ENCODE data around the gene LCN12.

LCN12 gene

GRCh38 chr9:136951541-136952320 lies at the start of gene LCN12:
TSS of gene LCN12 (plus strand) at chr9:136952273. CDS start at chr9:136952328, 55 bp downstream.
- no peak within 1 kb of the TSS for H3K4me3 Mint-ChIP-seq
- H3K27me3 Mint-ChIP-seq, result peaks cover 0 to 7% of the 10 kb centered on the region in 2 donors
- ATAC-seq (replicated peaks), result no peak
- no peak within 1 kb of the TSS for H3K27ac Mint-ChIP-seq
- H3K36me3 Mint-ChIP-seq, result peaks cover 0 to 4% of the 10 kb centered on the region in 2 donors
- H3K4me1 Mint-ChIP-seq, result peaks cover 6 to 19% of the 10 kb centered on the region in 2 donors
- no peak for DNase-seq
- peaks cover 4 to 5% of the 10 kb centered on the region in 2 donors for H3K9me3 Mint-ChIP-seq

- H3K4me3 Mint-ChIP-seq, result no peak overlapping the region
- H3K9me3 Mint-ChIP-seq, result peaks cover 9% of the 10 kb centered on the region in 2 donors
- DNase-seq, result no peak
- ATAC-seq (replicated peaks), result no peak
- peak overlapping the region; percentile 98 for H3K27ac Mint-ChIP-seq
- peaks cover 75 to 78% of the 10 kb centered on the region in 2 donors for H3K36me3 Mint-ChIP-seq
- H3K27me3 Mint-ChIP-seq, result no peaks in the 10 kb centered on the region
- H3K4me1 Mint-ChIP-seq, result peaks cover 41 to 76% of the 10 kb centered on the region in 2 donors
Observed at GRCh38 chr9:136903041-136903554, 49.0 kb upstream of the LCN12 start.

- peak overlapping the region; percentile 89 for H3K27ac Mint-ChIP-seq
- no peak overlapping the region for H3K4me3 Mint-ChIP-seq
Observed at GRCh38 chr9:136906266-136906665, 45.8 kb upstream of the LCN12 start.

GRCh38 chr9:136907011-136907914 lies 44.8 kb upstream of the LCN12 start:
- no peaks in the 10 kb centered on the region for H3K27me3 Mint-ChIP-seq
- ATAC-seq (replicated peaks), result no peak
- DNase-seq, result no peak
- H3K9me3 Mint-ChIP-seq, result peaks cover 9% of the 10 kb centered on the region in 2 donors
- H3K27ac Mint-ChIP-seq, result peak overlapping the region; percentile 89
- H3K4me1 Mint-ChIP-seq, result peaks cover 24 to 44% of the 10 kb centered on the region in 2 donors
- peaks cover 64 to 72% of the 10 kb centered on the region in 2 donors for H3K36me3 Mint-ChIP-seq
- H3K4me3 Mint-ChIP-seq, result no peak overlapping the region

More at GRCh38 chr9:136906266-136906665, 45.8 kb upstream of the LCN12 start:
- Mint-ChIP-seq H3K9me3 (peaks cover 9% of the 10 kb centered on the region in 2 donors), H3K4me1 (peaks cover 33 to 54% of the 10 kb centered on the region in 2 donors), H3K27me3 (no peaks in the 10 kb centered on the region), H3K36me3 (peaks cover 70 to 79% of the 10 kb centered on the region in 2 donors)
- peak; percentile 21 for DNase-seq
- ATAC-seq (replicated peaks), result no peak

- Mint-ChIP-seq H3K4me1 (peaks cover 16 to 26% of the 10 kb centered on the region in 2 donors), H3K27me3 (no peaks in the 10 kb centered on the region), H3K27ac (peak overlapping the region; percentile 22), H3K36me3 (peaks cover 49 to 60% of the 10 kb centered on the region in 2 donors), H3K4me3 (no peak overlapping the region), H3K9me3 (peaks cover 6 to 8% of the 10 kb centered on the region in 2 donors)
- no peak for ATAC-seq (replicated peaks)
- DNase-seq, result no peak
Observed at GRCh38 chr9:136910197-136910900, 41.7 kb upstream of the LCN12 start.

- Mint-ChIP-seq H3K4me3 (no peak overlapping the region), H3K27me3 (no peaks in the 10 kb centered on the region), H3K9me3 (peaks cover 5 to 8% of the 10 kb centered on the region in 2 donors), H3K27ac (peak overlapping the region; percentile 25), H3K36me3 (peaks cover 49 to 61% of the 10 kb centered on the region in 2 donors), H3K4me1 (peaks cover 16 to 21% of the 10 kb centered on the region in 2 donors)
- ATAC-seq (replicated peaks) (peak in 1 of 2 donors; percentile 59), DNase-seq (no peak)
Observed at GRCh38 chr9:136910901-136911245, 41.2 kb upstream of the LCN12 start.

GRCh38 chr9:136913701-136914438 lies 38.2 kb upstream of the LCN12 start:
- ATAC-seq (replicated peaks) (no peak), DNase-seq (no peak)
- peaks cover 8 to 9% of the 10 kb centered on the region in 2 donors for H3K4me1 Mint-ChIP-seq
- peaks cover 45 to 54% of the 10 kb centered on the region in 2 donors for H3K36me3 Mint-ChIP-seq
- no peak overlapping the region for H3K4me3 Mint-ChIP-seq
- no peaks in the 10 kb centered on the region for H3K27me3 Mint-ChIP-seq
- no peaks in the 10 kb centered on the region for H3K9me3 Mint-ChIP-seq
- H3K27ac Mint-ChIP-seq, result no peak overlapping the region

GRCh38 chr9:136915632-136916329 lies 36.3 kb upstream of the LCN12 start:
- Mint-ChIP-seq H3K27me3 (no peaks in the 10 kb centered on the region), H3K9me3 (no peaks in the 10 kb centered on the region), H3K27ac (peak overlapping the region; percentile 65), H3K4me3 (no peak overlapping the region), H3K4me1 (peaks cover 1 to 5% of the 10 kb centered on the region in 2 donors), H3K36me3 (peaks cover 46 to 54% of the 10 kb centered on the region in 2 donors)
- DNase-seq (no peak), ATAC-seq (replicated peaks) (no peak)

GRCh38 chr9:136916330-136917184 lies 35.5 kb upstream of the LCN12 start:
- Mint-ChIP-seq H3K27ac (peak overlapping the region; percentile 65), H3K9me3 (no peaks in the 10 kb centered on the region), H3K4me1 (peaks cover 0 to 4% of the 10 kb centered on the region in 2 donors), H3K27me3 (no peaks in the 10 kb centered on the region), H3K4me3 (no peak overlapping the region), H3K36me3 (peaks cover 45 to 53% of the 10 kb centered on the region in 2 donors)
- ATAC-seq (replicated peaks) (no peak), DNase-seq (no peak)

GRCh38 chr9:136917902-136918301 lies 34.2 kb upstream of the LCN12 start:
- ATAC-seq (replicated peaks) (no peak), DNase-seq (no peak)
- Mint-ChIP-seq H3K36me3 (peaks cover 55 to 65% of the 10 kb centered on the region in 2 donors), H3K9me3 (no peaks in the 10 kb centered on the region), H3K27ac (no peak overlapping the region), H3K4me3 (no peak overlapping the region), H3K4me1 (peaks cover 0 to 4% of the 10 kb centered on the region in 2 donors), H3K27me3 (no peaks in the 10 kb centered on the region)

GRCh38 chr9:136920069-136920468 lies 32.0 kb upstream of the LCN12 start:
- Mint-ChIP-seq H3K27me3 (no peaks in the 10 kb centered on the region), H3K4me1 (peaks cover 0 to 4% of the 10 kb centered on the region in 2 donors), H3K9me3 (no peaks in the 10 kb centered on the region), H3K27ac (no peak overlapping the region), H3K36me3 (peaks cover 59 to 70% of the 10 kb centered on the region in 2 donors), H3K4me3 (no peak overlapping the region)
- DNase-seq (no peak), ATAC-seq (replicated peaks) (no peak)

- DNase-seq (no peak), ATAC-seq (replicated peaks) (no peak)
Observed at GRCh38 chr9:136920734-136921231, 31.3 kb upstream of the LCN12 start.

More at GRCh38 chr9:136920734-136921231, 31.3 kb upstream of the LCN12 start:
- peak overlapping the region; percentile 37 for H3K27ac Mint-ChIP-seq
- peaks cover 0 to 4% of the 10 kb centered on the region in 2 donors for H3K4me1 Mint-ChIP-seq
- no peak overlapping the region for H3K4me3 Mint-ChIP-seq
- no peaks in the 10 kb centered on the region for H3K9me3 Mint-ChIP-seq
- peaks cover 53 to 67% of the 10 kb centered on the region in 2 donors for H3K36me3 Mint-ChIP-seq
- no peaks in the 10 kb centered on the region for H3K27me3 Mint-ChIP-seq

Measured in stimulated activated naive B cell treated with anti-CD40 and anti-IgM and Interleukin-4, amounts not matched to agents 10 μg/mL and 1 μg/mL and 100 μg/mL, for 72 hours (primary cell).